Stomach (tissue), 9 donors: ENCODE measurements around the gene ELANE. TPM values are rescaled to one million over a fixed set of nuclear protein-coding genes. Genes with fewer than 3 reads are reported as not detected.
A peak's percentile ranks its signal among the peaks of the same experiment; 100 is the strongest.
"Not testable (repeated sequence)": the region's sequence is repeated elsewhere in the genome, so short reads cannot be mapped to it uniquely, and the experiment has no call there.

Experiments used
- DNase-seq, 2 donors: peaks; one replicate each; pipeline versions ENCODE4 v3.0.0 to v3.0.0-alpha.2; 2013 to 2019
- H3K27ac ChIP-seq, 5 donors: fragments of 200-600 bp in 4 of 5; sonication (generic) in 4 of 5; one replicate each; pipeline ENCODE4 v1.5.1; 2013 to 2019; ENCODE audit warnings: mild to moderate bottlenecking in 1 of 5, moderate library complexity in 1 of 5
- H3K27me3 ChIP-seq, 3 donors: fragments of 200-600 bp; sonication (generic); one replicate each; pipeline ENCODE4 v1.5.1; 2017 to 2019; ENCODE audit warnings: mixed run types in 1 of 3
- H3K36me3 ChIP-seq, 4 donors: fragments of 200-600 bp; sonication (generic); 1 replicate in 3 of 4; 2 replicates in 1 of 4; pipeline ENCODE4 v1.5.1; 2016 to 2019
- H3K4me1 ChIP-seq, 4 donors: fragments of 200-600 bp; sonication (generic); one replicate each; pipeline ENCODE4 v1.5.1; 2016 to 2019
- H3K4me3 ChIP-seq, 4 donors: fragments of 200-600 bp; sonication (generic) in 3 of 4; one replicate each; pipeline ENCODE4 v1.5.1; 2016 to 2019; ENCODE audit warnings: mild to moderate bottlenecking in 1 of 4
- H3K9me3 ChIP-seq, 4 donors: fragments of 200-600 bp; sonication (generic); one replicate each; pipeline ENCODE4 v1.5.1; 2016 to 2019
- CTCF ChIP-seq, 7 experiments: fragments of 450-650 bp in 4 of 7; fragments of 200-600 bp in 3 of 7; sonication (generic) in 3 of 7; IDR thresholded peaks; one replicate each; pipeline ENCODE4 v1.5.1; 2016 to 2019; ENCODE audit warnings: antibody characterized with exemption in 7 of 7, control low read depth in 2 of 7, mild to moderate bottlenecking in 1 of 7
- EP300 ChIP-seq: sonication (generic); formaldehyde crosslinking; IDR thresholded peaks from one replicate; pipeline ENCODE4 v1.6.1; 2017; ENCODE audit warnings: antibody characterized with exemption
- POLR2A ChIP-seq, 4 donors: fragments of 450-650 bp; IDR thresholded peaks; one replicate each; pipeline ENCODE4 v1.6.1; 2016; ENCODE audit warnings: antibody characterized with exemption in 4 of 4, control low read depth in 2 of 4, mild to moderate bottlenecking in 1 of 4, moderate library complexity in 1 of 4
- POLR2AphosphoS5 ChIP-seq, 3 donors: sonication (generic); formaldehyde crosslinking; IDR thresholded peaks; one replicate each; pipeline ENCODE4 v1.6.1; 2016; ENCODE audit warnings: antibody characterized with exemption in 3 of 3
- WGBS, 5 donors: extraction: QIAGEN DNeasy Blood & Tissue Kit in 3 of 5; methylation state at CpG; one replicate each; pipeline versions ENCODE4 v1.1.5 to v1.1.7; 2013 to 2018; 5-methylcytosine and 5-hydroxymethylcytosine counted together
- intact Hi-C: fragments of 100-400 bp; cut with DNase I; formaldehyde crosslinking; loops from one replicate; pipeline ENCODE4 v1.15.1; 2023; ENCODE audit warnings: low total_unique reads
- polyA plus RNA-seq, 3 donors: library from polyadenylated mRNA; stranded (reverse); fragments of 200-250 nt; gene quantifications; one replicate each; pipeline ENCODE4 v1.2.3, GENCODE V29; 2013
- total RNA-seq, 5 donors: library from RNA; depleted of rRNA; stranded (reverse); fragments of >200 nt; gene quantifications; one replicate each; pipeline versions ENCODE4 v1.1.0 to v1.2.3, GENCODE V29; 2014 to 2016
- donor health status: healthy with polysubstance abuse.
- donor health status: Bipolar disorder and iron deficiency.
- donor health status: healthy.

Gene ELANE
- total and polyA plus RNA-seq, 8 donors: 1.1 to 10.5 (median 3.2) TPM; not detected in 4

GRCh38 chr19:850221-850978, 1.7 kb upstream of the ELANE start:
- intact Hi-C loops: no loop called here
- 16 to 48% (median 18%) methylated on average over 8 to 28 of the region's 28 CpGs for WGBS, 5 donors
- peaks cover 8 to 79% (median 42%) of the 10 kb centered on the region in 3 donors for H3K27me3 ChIP-seq

DNA sequence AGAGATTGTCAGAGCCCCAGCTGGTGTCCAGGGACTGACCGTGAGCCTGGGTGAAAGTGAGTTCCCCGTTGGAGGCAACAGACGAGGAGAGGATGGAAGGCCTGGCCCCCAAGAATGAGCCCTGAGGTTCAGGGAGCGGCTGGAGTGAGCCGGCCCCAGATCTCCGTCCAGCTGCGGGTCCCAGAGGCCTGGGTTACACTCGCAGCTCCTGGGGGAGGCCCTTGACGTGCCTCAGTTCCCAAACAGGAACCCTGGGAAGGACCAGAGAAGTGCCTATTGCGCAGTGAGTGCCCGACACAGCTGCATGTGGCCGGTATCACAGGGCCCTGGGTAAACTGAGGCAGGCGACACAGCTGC, 1.1 kb upstream of the ELANE start:
- Histone ChIP-seq H3K4me1 (peaks cover 13 to 39% (median 25%) of the 10 kb centered on the region in 4 donors), H3K9me3 (no peaks in the 10 kb centered on the region), H3K27ac (peak overlapping the region; percentile 37 to 89 (median 77)), H3K27me3 (peaks cover 8 to 79% (median 41%) of the 10 kb centered on the region in 3 donors), H3K4me3 (peak overlapping the region in 2 of 4 donors; percentile 3 to 6), H3K36me3 (no peaks in the 10 kb centered on the region)
- 33 to 48% (median 40%) methylated on average over 13 of the region's 13 CpGs for WGBS, 5 donors
- TF ChIP-seq CTCF (IDR thresholded peaks at IDR 0.05): no peak
- no peak for TF ChIP-seq POLR2A (IDR thresholded peaks at IDR 0.05)
- no peak for TF ChIP-seq EP300
- TF ChIP-seq POLR2AphosphoS5 (IDR thresholded peaks at IDR 0.05): no peak
- intact Hi-C loops: no loop called here
- no peak for DNase-seq

More at GRCh38 chr19:850221-850978, 1.7 kb upstream of the ELANE start:
- peak; percentile 83 to 92 for DNase-seq
- H3K27ac ChIP-seq: peak overlapping the region; percentile 41 to 89 (median 77)
- no peaks in the 10 kb centered on the region for H3K36me3 ChIP-seq
- H3K4me1 ChIP-seq: peaks cover 13 to 42% (median 26%) of the 10 kb centered on the region in 4 donors
- H3K9me3 ChIP-seq: no peaks in the 10 kb centered on the region
- TF ChIP-seq POLR2AphosphoS5 (IDR thresholded peaks at IDR 0.05) (peak; percentile 76 to 91 (median 80)), EP300 (peak; percentile 92), CTCF (IDR thresholded peaks at IDR 0.05) (no peak), POLR2A (IDR thresholded peaks at IDR 0.05) (no peak)
- H3K4me3 ChIP-seq: peak overlapping the region in 2 of 4 donors; percentile 3 to 6

DNA sequence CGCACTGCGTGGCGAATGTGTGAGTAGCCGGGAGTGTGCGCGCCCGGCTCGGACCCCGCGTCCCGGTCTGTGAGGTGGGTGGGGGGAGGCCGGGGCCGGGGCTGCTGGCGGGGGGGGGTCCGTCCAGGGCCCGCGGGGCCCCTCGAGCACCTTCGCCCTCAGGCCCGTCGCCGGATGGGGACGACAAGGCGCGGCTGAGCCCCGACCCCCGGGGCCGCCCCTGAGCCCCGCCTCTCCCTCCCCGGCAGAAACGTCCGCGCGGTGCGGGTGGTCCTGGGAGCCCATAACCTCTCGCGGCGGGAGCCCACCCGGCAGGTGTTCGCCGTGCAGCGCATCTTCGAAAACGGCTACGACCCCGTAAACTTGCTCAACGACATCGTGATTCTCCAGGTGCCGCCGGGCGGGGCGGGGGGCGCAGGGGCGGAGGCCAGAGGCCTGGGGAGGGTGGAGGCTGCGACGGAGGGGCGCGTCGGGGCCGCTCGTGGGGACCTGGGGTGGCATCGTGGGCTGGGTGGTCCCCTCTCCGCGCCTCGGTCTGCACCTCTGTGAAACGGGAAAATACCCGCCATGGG, 997 bp downstream of the ELANE start:
- no peak for DNase-seq
- no peaks in the 10 kb centered on the region for H3K9me3 ChIP-seq
- intact Hi-C loops: no loop called here
- TF ChIP-seq EP300 (no peak), POLR2AphosphoS5 (IDR thresholded peaks at IDR 0.05) (no peak), CTCF (IDR thresholded peaks at IDR 0.05) (no peak), POLR2A (IDR thresholded peaks at IDR 0.05) (no peak)
- H3K27me3 ChIP-seq: peaks cover 8 to 72% (median 28%) of the 10 kb centered on the region in 3 donors
- 25 to 54% (median 36%) methylated on average over 10 to 65 of the region's 67 CpGs for WGBS, 5 donors
- H3K4me1 ChIP-seq: peaks cover 13 to 32% (median 24%) of the 10 kb centered on the region in 4 donors
- H3K4me3 ChIP-seq: peak overlapping the region in 3 of 4 donors; percentile 6 to 16 (median 6)
- H3K36me3 ChIP-seq: no peaks in the 10 kb centered on the region
- H3K27ac ChIP-seq: no peak overlapping the region

GRCh38 chr19:853614-854220, 1.6 kb downstream of the ELANE start:
- DNase-seq, H3K9me3 ChIP-seq, H3K27ac ChIP-seq, H3K36me3 ChIP-seq, H3K4me3 ChIP-seq, intact Hi-C loops: not testable (repeated sequence)
- Histone ChIP-seq H3K4me1 (peaks cover 13 to 27% (median 24%) of the 10 kb centered on the region in 4 donors), H3K27me3 (peaks cover 8 to 72% (median 27%) of the 10 kb centered on the region in 3 donors)
- WGBS, 5 donors: 71 to 82% (median 76%) methylated on average over 8 to 12 of the region's 17 CpGs
